HepG2 (cell line): ENCODE data around the gene TOR1B. TPM values are rescaled to one million over a fixed set of nuclear protein-coding genes. Genes with fewer than 3 reads are reported as not detected.

ENCODE experiments used
- ATAC-seq: fragments of 200-7000 bp; cut with Tn5 transposase; 3 replicates; pipeline ENCODE4 v1.9.1; 2020; ENCODE audit warnings: mild to moderate bottlenecking, moderate library complexity
- BruUV-seq: library from RNA; stranded (reverse); fragments of 400-500 nt; replicated peaks from 2 replicates; lab custom pipeline; 2021; lab: Mats Ljungman, UMichigan
- CTCF ChIA-PET: fragments of 300-600 bp; formaldehyde crosslinking; extraction: SDS; loops from one replicate; lab custom pipeline; 2021; ENCODE audit warnings: low total read pairs, inconsistent platforms, low intra/inter-chr PET ratio; lab: Yijun Ruan, JAX
- POLR2A ChIA-PET: fragments of 350-600 bp; sonication (Branson Sonifier 250); formaldehyde crosslinking; loops from one replicate; lab custom pipeline; 2020; ENCODE audit warnings: antibody characterized with exemption, inconsistent platforms; lab: Yijun Ruan, JAX
- DNase-seq: peaks from one replicate; pipeline ENCODE4 v3.0.0-alpha.2; 2015; ENCODE audit warnings: low spot score
- FAIRE-seq: peaks from 3 replicates; lab custom pipeline; 2011; peaks lifted over from hg19 to GRCh38; lab: Jason Lieb, UNC
- H2AFZ ChIP-seq: one replicate; pipeline ENCODE4 v1.6.1; 2011; ENCODE audit warnings: low read length, inconsistent platforms
- H3K27ac ChIP-seq: fragments of 300-600 bp; 3 replicates; pipeline ENCODE4 v1.8.0; 2011; ENCODE audit warnings: mixed run types, mild to moderate bottlenecking, mixed read lengths, low read length, inconsistent platforms; ENCODE audit not compliant: insufficient read depth; ENCODE audit errors: extremely low read length
- H3K27me3 ChIP-seq, 2 experiments: fragments of 200-600 bp in 1 of 2; 2 replicates in 1 of 2; 3 replicates in 1 of 2; pipeline versions ENCODE4 v1.6.0 to v1.8.0; 2011; ENCODE audit warnings: low read length in 2 of 2, mild to moderate bottlenecking in 2 of 2, moderate library complexity in 2 of 2, inconsistent platforms in 1 of 2; ENCODE audit not compliant: insufficient read depth in 2 of 2, control insufficient read depth in 1 of 2
- H3K36me3 ChIP-seq, 2 experiments: fragments of 200-600 bp in 1 of 2; replicated peaks in 1 of 2; 2 replicates in 1 of 2; 3 replicates in 1 of 2; pipeline versions ENCODE4 v1.5.1 to v1.8.0; 2011; ENCODE audit warnings: low read length in 2 of 2, inconsistent platforms in 1 of 2; ENCODE audit not compliant: insufficient read depth in 2 of 2, control insufficient read depth in 1 of 2
- H3K4me1 ChIP-seq: 2 replicates; pipeline ENCODE4 v1.5.1; 2012; ENCODE audit warnings: low read length, inconsistent platforms; ENCODE audit not compliant: insufficient read depth
- H3K4me2 ChIP-seq: 2 replicates; pipeline ENCODE4 v1.6.0; 2011; ENCODE audit warnings: low read depth, low read length, inconsistent platforms
- H3K4me3 ChIP-seq, 3 experiments: fragments of 200-600 bp in 1 of 3; sonication (generic), shearing (Covaris generic) in 1 of 3; replicated peaks in 1 of 3; 2 replicates each; pipeline ENCODE4 v1.5.1; 2011 to 2016; ENCODE audit warnings: low read length in 3 of 3, inconsistent platforms in 2 of 3, low read depth in 2 of 3, mild to moderate bottlenecking in 2 of 3, control low read depth in 1 of 3, mixed read lengths in 1 of 3; ENCODE audit not compliant: insufficient read depth in 1 of 3
- H3K79me2 ChIP-seq: one replicate; pipeline ENCODE4 v1.6.1; 2011; ENCODE audit warnings: low read length, inconsistent platforms; ENCODE audit not compliant: insufficient read depth
- H3K9ac ChIP-seq: 2 replicates; pipeline ENCODE4 v1.6.0; 2011; ENCODE audit warnings: mild to moderate bottlenecking, low read depth, low read length, inconsistent platforms; ENCODE audit not compliant: insufficient read depth
- H3K9me3 ChIP-seq: 2 replicates; pipeline ENCODE4 v1.5.1; 2012; ENCODE audit warnings: mild to moderate bottlenecking, low read length
- H4K20me1 ChIP-seq: 2 replicates; pipeline ENCODE4 v1.6.0; 2011; ENCODE audit warnings: inconsistent platforms, mild to moderate bottlenecking, low read length, moderate library complexity; ENCODE audit not compliant: insufficient read depth
- CBX5 ChIP-seq: sonication (generic); formaldehyde crosslinking; IDR thresholded peaks from 2 replicates; pipeline ENCODE4 v1.4.0; 2020; ENCODE audit warnings: missing genetic modification reagents, borderline replicate concordance
- CHD2 ChIP-seq: IDR thresholded peaks from 2 replicates; pipeline ENCODE4 v1.6.1; 2011; ENCODE audit warnings: low read depth, low read length, improper control_type of control experiment
- E2F1 ChIP-seq: sonication (generic); formaldehyde crosslinking; IDR thresholded peaks from 2 replicates; pipeline ENCODE4 v1.5.0; 2020; ENCODE audit warnings: missing genetic modification reagents
- EP300 ChIP-seq, 3 experiments: sonication (generic) in 1 of 3; formaldehyde crosslinking in 1 of 3; IDR thresholded peaks; 2 replicates each; pipeline versions ENCODE4 v1.5.1 to v1.6.1; 2011 to 2020; ENCODE audit warnings: low read depth in 2 of 3, low read length in 2 of 3, borderline replicate concordance in 1 of 3, improper control_type of control experiment in 1 of 3, mild to moderate bottlenecking in 1 of 3, missing genetic modification reagents in 1 of 3, moderate library complexity in 1 of 3
- GABPA ChIP-seq, 2 experiments: IDR thresholded peaks; 2 replicates each; pipeline ENCODE4 v1.6.1; 2011 to 2016; ENCODE audit warnings: low read depth in 2 of 2, low read length in 1 of 2, missing biosample characterization in 1 of 2, missing genetic modification characterization in 1 of 2
- GLI4 ChIP-seq: sonication (generic); formaldehyde crosslinking; IDR thresholded peaks from 2 replicates; pipeline ENCODE4 v1.5.1; 2020; ENCODE audit warnings: missing genetic modification reagents, mild to moderate bottlenecking, moderate library complexity, borderline replicate concordance
- HES4 ChIP-seq: sonication (generic); formaldehyde crosslinking; IDR thresholded peaks from 2 replicates; pipeline ENCODE4 v1.9.0; 2021; ENCODE audit warnings: mild to moderate bottlenecking, missing genetic modification reagents, borderline replicate concordance
- KDM5A ChIP-seq: fragments of 200-600 bp; sonication (generic); IDR thresholded peaks from 2 replicates; pipeline ENCODE4 v1.7.0; 2018; ENCODE audit warnings: antibody characterized with exemption, mild to moderate bottlenecking, low read length, borderline replicate concordance
- MXD1 ChIP-seq: sonication (generic); formaldehyde crosslinking; IDR thresholded peaks from 2 replicates; pipeline ENCODE4 v1.4.0; 2020; ENCODE audit warnings: mild to moderate bottlenecking, missing genetic modification reagents
- NFKBIZ ChIP-seq: IDR thresholded peaks from 2 replicates; pipeline ENCODE4 v1.6.1; 2018; ENCODE audit warnings: missing genetic modification reagents, missing compliant biosample characterization
- TP53 ChIP-seq: sonication (generic); formaldehyde crosslinking; conservative IDR thresholded peaks from 2 replicates; pipeline ENCODE4 v1.4.0; 2020; ENCODE audit warnings: missing genetic modification reagents
- TRAFD1 ChIP-seq: sonication (generic); formaldehyde crosslinking; IDR thresholded peaks from 2 replicates; pipeline ENCODE4 v1.5.1; 2020; ENCODE audit warnings: missing genetic modification reagents, mild to moderate bottlenecking, borderline replicate concordance
- ZNF274 ChIP-seq: sonication (generic); formaldehyde crosslinking; IDR thresholded peaks from 2 replicates; pipeline ENCODE4 v1.5.1; 2020; ENCODE audit warnings: mild to moderate bottlenecking, missing genetic modification reagents
- ZNF3 ChIP-seq: IDR thresholded peaks from 2 replicates; pipeline ENCODE4 v1.7.0; 2017; ENCODE audit warnings: inconsistent platforms
- ZNF33B ChIP-seq: sonication (generic); formaldehyde crosslinking; IDR thresholded peaks from 2 replicates; pipeline ENCODE4 v1.5.1; 2020; ENCODE audit warnings: mild to moderate bottlenecking, missing genetic modification reagents
- ZNF44 ChIP-seq: sonication (generic); formaldehyde crosslinking; IDR thresholded peaks from 2 replicates; pipeline ENCODE4 v1.5.1; 2020; ENCODE audit warnings: mild to moderate bottlenecking, missing genetic modification reagents
- ZNF777 ChIP-seq: sonication (generic); formaldehyde crosslinking; IDR thresholded peaks from 2 replicates; pipeline ENCODE4 v1.4.0; 2020; ENCODE audit warnings: missing genetic modification reagents
- ZNF792 ChIP-seq: IDR thresholded peaks from 2 replicates; pipeline ENCODE4 v1.6.1; 2016
- WGBS: methylation state at CpG from one replicate; pipeline ENCODE4 v1.1.6; 2017; ENCODE audit warnings: low lambda C conversion rate; 5-methylcytosine and 5-hydroxymethylcytosine counted together
- in situ Hi-C: cut with HindIII; loops from 2 replicates; pipeline ENCODE4 v1.10.0; 2017; ENCODE audit warnings: low pct_unique_long_range_greater_than_20kb; ENCODE audit not compliant: extremely low pct_ligation_motif_present
- intact Hi-C: fragments of 100-400 bp; cut with micrococcal nuclease; formaldehyde crosslinking; loops from one replicate; pipeline ENCODE4 v1.10.0; 2022; ENCODE audit not compliant: unreplicated experiment
- polyA plus RNA-seq, 8 experiments: library from polyadenylated mRNA; depleted of rRNA in 3 of 8; stranded (reverse) in 7 of 8; unstranded in 1 of 8; fragments of >200 nt; fragmentation: Illumina TruSeq in 4 of 8; extraction: Trizol in 4 of 8; gene quantifications; 2 replicates each; pipeline versions ENCODE4 v1.2.1 to v1.2.3, GENCODE V29; 2011 to 2016; ENCODE audit warnings: low read depth in 4 of 8, missing spikeins in 1 of 8, mixed read lengths in 1 of 8; ENCODE audit not compliant: insufficient read depth in 1 of 8
- total RNA-seq, 5 experiments: library from RNA; depleted of rRNA; stranded (reverse); fragments of >200 nt; fragmentation: Illumina TruSeq; extraction: Trizol; gene quantifications; 2 replicates each; pipeline ENCODE4 v1.2.3, GENCODE V29; 2016; ENCODE audit warnings: low read depth in 1 of 5

Gene TOR1B
- total and polyA plus RNA-seq, 2 of the 13 experiments (the other 11 are each of a cell fraction or from before 2014, with no cell fraction given), result 18.1 to 21.3 TPM

DNA sequence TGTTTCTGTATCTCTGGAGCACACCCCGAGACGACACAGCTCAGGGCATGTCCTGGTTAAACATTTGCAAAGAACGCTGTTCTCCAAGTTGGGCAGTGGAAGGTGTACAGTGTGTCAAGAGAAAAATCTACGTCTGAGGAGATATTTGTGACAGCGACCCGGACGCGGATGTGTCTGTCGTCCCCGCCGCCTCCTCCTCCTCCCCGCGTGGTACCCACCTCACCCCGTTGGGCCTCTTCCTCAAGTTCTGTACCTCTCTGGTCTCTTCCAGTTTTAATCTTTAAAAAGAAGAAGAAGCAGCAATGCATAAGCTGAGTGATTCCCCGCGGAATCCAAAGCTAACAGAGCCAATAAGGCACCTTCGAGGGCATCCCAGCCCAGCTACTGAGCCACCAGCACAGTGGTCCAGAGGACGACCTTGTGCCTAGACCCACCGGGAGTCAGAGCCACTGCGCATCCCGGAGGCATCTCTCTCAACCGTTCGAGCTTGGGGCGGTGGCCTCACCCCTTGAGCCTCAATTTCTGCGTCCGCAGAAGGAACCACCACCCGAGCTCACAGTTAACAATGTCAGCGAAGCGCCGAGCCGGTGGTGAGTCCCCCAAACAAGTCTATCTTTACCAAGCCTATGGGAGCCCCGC is 31.6 kb downstream of the TOR1B start:
- H4K20me1 ChIP-seq, result no peaks in the 10 kb centered on the region
- WGBS, result 0% methylated on average over 24 of the region's 32 CpGs
- no peak for FAIRE-seq
- BruUV-seq, result no TSS peak
- no peaks in the 10 kb centered on the region; a peak in 1 of 5 replicates for H3K27me3 ChIP-seq
- POLR2A ChIA-PET, result interaction anchor here (0.8 to 1.2 kb wide), 4 partner anchors 10 to 31 kb away, joined by 3 to 6 read pairs (median 3); partner anchors contain the start of genes TOR1A and TOR1B
- peaks cover 9% of the 10 kb centered on the region for H3K79me2 ChIP-seq
- peak; percentile 27 for ATAC-seq
- peaks cover 19% of the 10 kb centered on the region for H3K4me1 ChIP-seq
- in situ Hi-C loops, result no loop called here
- peak overlapping the region; percentile 70 for H3K4me2 ChIP-seq
- DNase-seq, result peak; percentile 7
- H3K27ac ChIP-seq, result peak overlapping the region; percentile 47
- H3K36me3 ChIP-seq, result peaks cover 3 to 13% of the 10 kb centered on the region in 2 experiments; a peak in 2 of 5 replicates
- intact Hi-C loops, result no loop called here
- no peaks in the 10 kb centered on the region for H3K9me3 ChIP-seq
- peak overlapping the region; percentile 76 for H3K9ac ChIP-seq
- peak overlapping the region; percentile 30 for H2AFZ ChIP-seq
- H3K4me3 ChIP-seq, result peak overlapping the region; percentile 82 to 96 (median 93)
- CTCF ChIA-PET, result no interaction called here
- TF ChIP-seq TRAFD1 (no peak), GABPA (IDR thresholded peaks at IDR 0.05; ENCODE audit: low read depth, low read length) (0 out of 2 replicates have a peak, but pooled peaks have one; percentile 10), GABPA (CRISPR knock-in tag; IDR thresholded peaks at IDR 0.05; ENCODE audit: low read depth) (no peak), ZNF33B (no peak), ZNF44 (CRISPR knock-in tag) (0 out of 2 replicates have a peak, but pooled peaks have one; percentile 29), ZNF3 (CRISPR knock-in tag) (no peak), HES4 (0 out of 2 replicates have a peak, but pooled peaks have one; percentile 9), NFKBIZ (0 out of 2 replicates have a peak, but pooled peaks have one; percentile 8), ZNF777 (CRISPR knock-in tag) (peak; percentile 2; the same call in 1 of the 2 replicates), EP300 (IDR thresholded peaks at IDR 0.05; ENCODE audit: low read depth in 2 of 2, low read length in 2 of 2) (no peak), EP300 (CRISPR knock-in tag; IDR thresholded peaks at IDR 0.05; ENCODE audit: borderline replicate concordance) (0 out of 2 replicates have a peak, but pooled peaks have one; percentile 18), KDM5A (peak; percentile 77), ZNF792 (CRISPR knock-in tag) (peak; percentile 57; the same call in 1 of the 2 replicates), MXD1 (CRISPR knock-in tag) (0 out of 2 replicates have a peak, but pooled peaks have one; percentile 1), CBX5 (CRISPR knock-in tag) (peak; percentile 16; the same call in 1 of the 2 replicates), GLI4 (0 out of 2 replicates have a peak, but pooled peaks have one; percentile 4), CHD2 (no peak), ZNF274 (CRISPR knock-in tag) (0 out of 2 replicates have a peak, but pooled peaks have one; percentile 31), TP53 (CRISPR knock-in tag) (0 out of 2 replicates have a peak, but pooled peaks have one; percentile 37), E2F1 (CRISPR knock-in tag) (0 out of 2 replicates have a peak, but pooled peaks have one; percentile 2)
